SK-N-MC (cell line): ENCODE measurements around the gene MCEMP1.

Experiments
- DNase-seq: peaks from one replicate; pipeline ENCODE4 v3.0.0-alpha.2; 2011; ENCODE audit warnings: low read depth, low spot score
- H3K27ac ChIP-seq: fragments of 200-600 bp; sonication (generic); 2 replicates; pipeline ENCODE4 v1.5.1; 2016; ENCODE audit warnings: mixed run types
- H3K36me3 ChIP-seq: fragments of 200-600 bp; sonication (generic); 2 replicates; pipeline ENCODE4 v1.6.1; 2017; ENCODE audit warnings: antibody characterized with exemption, low read length, mixed read lengths; ENCODE audit not compliant: insufficient read depth
- H3K4me3 ChIP-seq: fragments of 200-600 bp; sonication (generic); 2 replicates; pipeline ENCODE4 v1.5.1; 2016
- H3K9ac ChIP-seq: fragments of 200-600 bp; sonication (generic); 2 replicates; pipeline ENCODE4 v1.8.0; 2017; ENCODE audit warnings: mixed run types, mixed read lengths; ENCODE audit not compliant: insufficient read length
- H3K9me3 ChIP-seq: fragments of 200-600 bp; sonication (generic); 2 replicates; pipeline ENCODE4 v1.6.1; 2017; ENCODE audit warnings: low read depth, mild to moderate bottlenecking, antibody characterized with exemption, low read length, moderate library complexity, mixed read lengths
- EZH2 ChIP-seq: fragments of 200-600 bp; sonication (generic); IDR thresholded peaks from one replicate; pipeline ENCODE4 v1.6.1; 2017; ENCODE audit warnings: antibody characterized with exemption
- FOXP2 ChIP-seq: optimal IDR thresholded peaks from 2 replicates; pipeline ENCODE3; 2011; ENCODE audit warnings: mild to moderate bottlenecking, moderate library complexity; ENCODE audit not compliant: insufficient read depth; ENCODE audit errors: extremely low read length, control extremely low read depth
- POLR2AphosphoS5 ChIP-seq: IDR thresholded peaks from 2 replicates; pipeline ENCODE4 v1.6.1; 2012; ENCODE audit warnings: mild to moderate bottlenecking, low read depth, low read length, borderline replicate concordance

MCEMP1 gene

GRCh38 chr19:7701654-7702457 lies 25.0 kb downstream of the MCEMP1 start, which contains the start of gene FCER2:
Gene FCER2 (minus strand): TSS chr19:7702131. CDS start chr19:7699760, 2,371 bp downstream.
- H3K9ac ChIP-seq: no peak within 1 kb of the TSS
- no peak within 1 kb of the TSS for H3K4me3 ChIP-seq
- TF ChIP-seq POLR2AphosphoS5: no peak
- TF ChIP-seq EZH2: no peak
- no peak for TF ChIP-seq FOXP2
- H3K27ac ChIP-seq: no peak within 1 kb of the TSS
- DNase-seq: no peak
- H3K36me3 ChIP-seq: no peaks in the 10 kb centered on the region
- H3K9me3 ChIP-seq: no peaks in the 10 kb centered on the region

GRCh38 chr19:7703332-7703731 lies 26.4 kb downstream of the MCEMP1 start:
- Histone ChIP-seq H3K4me3 (no peak overlapping the region), H3K36me3 (no peaks in the 10 kb centered on the region), H3K9me3 (no peaks in the 10 kb centered on the region), H3K9ac (no peak overlapping the region), H3K27ac (no peak overlapping the region)
- DNase-seq: no peak
- TF ChIP-seq POLR2AphosphoS5: no peak
- no peak for TF ChIP-seq FOXP2
- TF ChIP-seq EZH2: no peak

GRCh38 chr19:7704280-7705060 lies 27.6 kb downstream of the MCEMP1 start:
- Histone ChIP-seq H3K4me3 (no peak overlapping the region), H3K27ac (no peak overlapping the region), H3K9me3 (no peaks in the 10 kb centered on the region), H3K9ac (no peak overlapping the region), H3K36me3 (no peaks in the 10 kb centered on the region)
- no peak for TF ChIP-seq EZH2
- no peak for TF ChIP-seq POLR2AphosphoS5
- TF ChIP-seq FOXP2: no peak
- DNase-seq: no peak

DNA sequence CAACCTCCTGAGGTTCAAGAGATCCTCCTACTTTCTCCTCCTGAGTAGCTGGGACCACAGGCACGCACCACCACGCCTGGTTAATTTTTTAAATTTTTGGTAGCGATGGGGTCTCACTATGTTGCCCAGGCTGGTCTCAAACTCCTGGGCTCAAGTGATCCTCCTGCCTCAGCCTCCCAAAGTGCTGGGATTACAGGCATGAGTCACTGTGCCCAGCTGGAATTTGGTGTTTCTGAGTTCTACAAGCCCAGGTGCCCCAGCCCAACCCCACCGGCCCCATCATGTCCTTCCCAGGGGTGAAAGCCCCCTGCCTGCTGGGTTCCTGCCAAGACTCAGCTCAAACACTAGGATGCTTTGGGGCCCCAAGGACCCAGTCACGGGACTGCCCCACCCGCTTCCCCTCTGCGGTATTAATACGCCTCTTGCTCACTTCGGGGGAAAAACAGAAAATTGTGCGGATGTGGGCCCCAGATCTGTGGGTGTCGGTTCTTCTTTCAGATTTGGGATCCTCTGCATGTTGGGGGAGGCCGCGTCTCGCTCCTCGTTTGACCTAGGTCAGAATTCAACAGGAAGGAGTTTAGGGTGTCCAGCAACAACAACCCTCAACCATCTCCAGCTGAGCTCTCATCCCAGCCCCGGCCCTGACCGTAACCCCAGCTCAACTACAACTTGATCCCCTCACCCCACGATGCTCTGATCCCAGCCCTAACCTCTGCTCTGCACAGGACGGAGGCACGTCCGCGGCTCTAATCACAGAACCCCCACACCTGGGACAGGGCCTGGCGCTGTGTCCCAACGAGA lies 28.7 kb downstream of the MCEMP1 start:
- Histone ChIP-seq H3K27ac (no peak overlapping the region), H3K36me3 (no peaks in the 10 kb centered on the region), H3K9me3 (no peaks in the 10 kb centered on the region), H3K9ac (no peak overlapping the region), H3K4me3 (no peak overlapping the region)
- no peak for DNase-seq
- TF ChIP-seq FOXP2: no peak
- TF ChIP-seq POLR2AphosphoS5: no peak
- TF ChIP-seq EZH2: no peak

- H3K36me3 ChIP-seq: no peaks in the 10 kb centered on the region
- no peak overlapping the region for H3K27ac ChIP-seq
- TF ChIP-seq POLR2AphosphoS5 (no peak), EZH2 (no peak), FOXP2 (no peak)
- no peaks in the 10 kb centered on the region for H3K9me3 ChIP-seq
- H3K9ac ChIP-seq: no peak overlapping the region
- H3K4me3 ChIP-seq: no peak overlapping the region
- DNase-seq: no peak
Observed at GRCh38 chr19:7706188-7706954, 29.5 kb downstream of the MCEMP1 start.

- TF ChIP-seq FOXP2 (no peak), EZH2 (no peak), POLR2AphosphoS5 (no peak)
- H3K27ac ChIP-seq: no peak overlapping the region
Observed at GRCh38 chr19:7706955-7707456, 30.1 kb downstream of the MCEMP1 start.

GRCh38 chr19:7709932-7710460 lies 33.1 kb downstream of the MCEMP1 start:
- Histone ChIP-seq H3K36me3 (no peaks in the 10 kb centered on the region), H3K27ac (no peak overlapping the region), H3K9ac (no peak overlapping the region), H3K9me3 (no peaks in the 10 kb centered on the region), H3K4me3 (no peak overlapping the region)
- no peak for DNase-seq
- no peak for TF ChIP-seq EZH2
- no peak for TF ChIP-seq POLR2AphosphoS5
- no peak for TF ChIP-seq FOXP2

More at GRCh38 chr19:7706955-7707456, 30.1 kb downstream of the MCEMP1 start:
- no peak overlapping the region for H3K4me3 ChIP-seq
- no peaks in the 10 kb centered on the region for H3K36me3 ChIP-seq
- H3K9me3 ChIP-seq: no peaks in the 10 kb centered on the region
- no peak overlapping the region for H3K9ac ChIP-seq
- DNase-seq: no peak
